Neutrophil (primary cell): Measurements from ENCODE around the gene DACH1.

ENCODE experiments used
- H3K27ac ChIP-seq: fragments of 200-600 bp; sonication (generic); 2 replicates; pipeline ENCODE4 v1.5.1; 2016; ENCODE audit warnings: mild to moderate bottlenecking, moderate library complexity
- H3K27me3 ChIP-seq: fragments of 200-600 bp; sonication (generic); 2 replicates; pipeline ENCODE4 v1.6.0; 2016; ENCODE audit warnings: mild to moderate bottlenecking
- H3K36me3 ChIP-seq: fragments of 200-600 bp; sonication (generic); 2 replicates; pipeline ENCODE4 v1.5.1; 2017
- H3K4me1 ChIP-seq, 2 experiments: fragments of 200-600 bp in 1 of 2; sonication (generic) in 1 of 2; 1 replicate in 1 of 2; 2 replicates in 1 of 2; pipeline versions ENCODE4 v1.5.1 to v1.6.1; 2013 to 2016; ENCODE audit warnings: low read depth in 1 of 2, low read length in 1 of 2, mild to moderate bottlenecking in 1 of 2, moderate library complexity in 1 of 2; ENCODE audit not compliant: control insufficient read depth in 1 of 2, insufficient read depth in 1 of 2
- H3K4me3 ChIP-seq, 2 experiments: fragments of 200-600 bp in 1 of 2; sonication (generic) in 1 of 2; 1 replicate in 1 of 2; 2 replicates in 1 of 2; pipeline ENCODE4 v1.5.1; 2013 to 2016; ENCODE audit warnings: low read depth in 1 of 2, low read length in 1 of 2, mild to moderate bottlenecking in 1 of 2, moderate library complexity in 1 of 2
- H3K9me3 ChIP-seq: fragments of 200-600 bp; sonication (generic); 2 replicates; pipeline ENCODE4 v1.5.1; 2016
- CTCF ChIP-seq: fragments of 200-600 bp; sonication (generic); IDR thresholded peaks from 2 replicates; pipeline ENCODE4 v1.5.1; 2016; ENCODE audit warnings: antibody characterized with exemption

DACH1 gene

GRCh38 chr13:71516521-71516920 lies 350.5 kb downstream of the DACH1 start:
- Histone ChIP-seq H3K27ac (no peak overlapping the region), H3K36me3 (peaks cover 5% of the 10 kb centered on the region), H3K4me1 (no peaks in the 10 kb centered on the region), H3K9me3 (no peaks in the 10 kb centered on the region), H3K27me3 (no peaks in the 10 kb centered on the region), H3K4me3 (no peak overlapping the region)
- TF ChIP-seq CTCF: no peak

GRCh38 chr13:71515744-71516038 lies 351.3 kb downstream of the DACH1 start:
- Histone ChIP-seq H3K27me3 (no peaks in the 10 kb centered on the region), H3K4me3 (no peak overlapping the region), H3K9me3 (no peaks in the 10 kb centered on the region), H3K27ac (no peak overlapping the region), H3K36me3 (peaks cover 5% of the 10 kb centered on the region), H3K4me1 (no peaks in the 10 kb centered on the region)
- TF ChIP-seq CTCF: no peak

GRCh38 chr13:71514900-71515743 lies 351.9 kb downstream of the DACH1 start:
- H3K4me1 ChIP-seq: no peaks in the 10 kb centered on the region

DNA sequence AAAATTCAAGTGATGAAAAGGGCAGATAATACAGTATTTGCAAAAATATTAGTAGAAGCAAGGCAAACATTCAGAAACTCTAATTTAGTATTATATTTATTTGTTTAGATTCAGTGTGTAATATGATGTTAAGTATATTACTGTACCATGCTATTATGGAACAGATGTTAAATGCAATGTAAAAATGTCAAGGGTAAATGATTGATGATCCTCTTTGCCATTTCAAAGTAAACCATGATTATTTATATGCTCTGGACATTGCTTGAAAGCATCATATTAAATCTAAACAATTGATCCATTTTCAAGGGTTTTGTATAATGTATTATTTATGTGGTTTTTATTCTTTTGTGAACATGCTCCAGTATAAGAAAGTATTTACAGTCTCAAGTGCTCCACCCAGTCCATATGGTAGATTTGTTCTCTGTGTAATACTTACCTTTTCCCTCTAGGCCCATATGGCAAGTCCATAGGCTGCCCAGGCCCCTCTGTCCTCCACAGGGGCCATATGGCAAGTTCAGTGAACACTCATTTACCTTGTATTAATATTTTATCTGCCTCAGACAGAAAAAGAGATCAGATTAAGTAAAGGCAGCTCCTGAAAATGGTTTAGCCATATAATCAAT lies 353.5 kb downstream of the DACH1 start:
- no peaks in the 10 kb centered on the region for H3K27me3 ChIP-seq
- no peak overlapping the region for H3K4me3 ChIP-seq
- H3K4me1 ChIP-seq: no peaks in the 10 kb centered on the region
- no peak overlapping the region for H3K27ac ChIP-seq
- H3K36me3 ChIP-seq: peaks cover 5% of the 10 kb centered on the region
- no peaks in the 10 kb centered on the region for H3K9me3 ChIP-seq
- no peak for TF ChIP-seq CTCF

More at GRCh38 chr13:71514900-71515743, 351.9 kb downstream of the DACH1 start:
- no peaks in the 10 kb centered on the region for H3K27me3 ChIP-seq
- H3K27ac ChIP-seq: no peak overlapping the region
- peaks cover 5% of the 10 kb centered on the region for H3K36me3 ChIP-seq
- no peaks in the 10 kb centered on the region for H3K9me3 ChIP-seq
- no peak for TF ChIP-seq CTCF
- H3K4me3 ChIP-seq: no peak overlapping the region

GRCh38 chr13:71503781-71504180 lies 363.2 kb downstream of the DACH1 start:
- Histone ChIP-seq H3K27me3 (no peaks in the 10 kb centered on the region), H3K27ac (no peak overlapping the region), H3K9me3 (no peaks in the 10 kb centered on the region), H3K4me1 (no peaks in the 10 kb centered on the region), H3K36me3 (no peaks in the 10 kb centered on the region), H3K4me3 (no peak overlapping the region)
- TF ChIP-seq CTCF: no peak
